Heart left ventricle (tissue), 13 donors: Measurements from ENCODE around the gene LAMC1.
"Not testable (repeated sequence)": the region's sequence is repeated elsewhere in the genome, so short reads cannot be mapped to it uniquely, and the experiment has no call there.

Experiments used
- POLR2A ChIP-seq, 2 donors: fragments of 450-650 bp; IDR thresholded peaks; one replicate each; pipeline ENCODE4 v1.6.1; 2017; ENCODE audit warnings: antibody characterized with exemption in 2 of 2, mild to moderate bottlenecking in 2 of 2, moderate library complexity in 2 of 2
- TF ChIP-seq, protein P1 (sequence below), 12 donors: fragments of 200-600 bp; sonication (generic) in 4 of 12; IDR thresholded peaks; one replicate each; pipeline versions ENCODE4 v1.5.0 to v1.8.0; 2018 to 2022; ENCODE audit warnings: antibody characterized with exemption in 12 of 12, mild to moderate bottlenecking in 5 of 12
- donor health status: ischemic (EF 13 %, LVEDD 7.1; RV severe dilation, severe dysfunction).
- donor health status: DM: no; HTN: yes; CAD: no.
- donor health status: DM: no; HTN: no; CAD: no.
- donor health status: ischemic (EF 25% LVEDD 6.9; RV normal size, moderate dysfunction).
- donor health status: ischemic (EF 25% LVEDD 5.7; RV mildly dilated, moderate dysfunction).
- donor health status: ischemic (EF 35%, LVEDD 5.7; RV mildly dilated, moderate dysfunction).
- donor health status: nonischemic (EF 11% LVEDD 7.7; RV severe dilation, severe dysfunction).
- donor health status: DM: yes; HTN: yes; CAD: no.
- donor health status: PGD.
- donor health status: ischemic (EF 29% LVEDD 5.4; RV normal size, mild dysfunction).
- donor health status: nonischemic (EF 23%, LVEDD 6.1; RV moderate dilation, normal function).

DNA sequence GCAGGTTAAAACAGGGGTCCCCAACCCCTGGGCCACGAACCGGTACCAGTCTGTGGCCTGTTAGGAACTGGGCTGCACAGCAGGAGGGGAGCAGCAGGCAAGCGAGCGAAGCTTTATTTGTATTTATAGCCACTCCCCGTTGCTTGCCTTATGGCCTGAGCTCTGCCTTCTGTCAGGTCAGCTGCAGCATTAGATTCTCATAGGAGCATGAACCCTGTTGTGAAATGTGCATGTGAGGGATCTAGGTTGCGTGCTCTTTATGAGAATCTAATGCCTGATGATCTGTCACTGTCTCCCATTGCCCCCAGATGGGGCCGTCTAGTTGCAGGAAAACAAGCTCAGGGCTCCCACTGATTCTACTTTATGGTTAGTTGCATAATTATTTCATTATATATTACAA, 49.4 kb downstream of the LAMC1 start:
- TF ChIP-seq POLR2A (IDR thresholded peaks at IDR 0.05) = not testable (repeated sequence)
- TF ChIP-seq, protein P1, sequence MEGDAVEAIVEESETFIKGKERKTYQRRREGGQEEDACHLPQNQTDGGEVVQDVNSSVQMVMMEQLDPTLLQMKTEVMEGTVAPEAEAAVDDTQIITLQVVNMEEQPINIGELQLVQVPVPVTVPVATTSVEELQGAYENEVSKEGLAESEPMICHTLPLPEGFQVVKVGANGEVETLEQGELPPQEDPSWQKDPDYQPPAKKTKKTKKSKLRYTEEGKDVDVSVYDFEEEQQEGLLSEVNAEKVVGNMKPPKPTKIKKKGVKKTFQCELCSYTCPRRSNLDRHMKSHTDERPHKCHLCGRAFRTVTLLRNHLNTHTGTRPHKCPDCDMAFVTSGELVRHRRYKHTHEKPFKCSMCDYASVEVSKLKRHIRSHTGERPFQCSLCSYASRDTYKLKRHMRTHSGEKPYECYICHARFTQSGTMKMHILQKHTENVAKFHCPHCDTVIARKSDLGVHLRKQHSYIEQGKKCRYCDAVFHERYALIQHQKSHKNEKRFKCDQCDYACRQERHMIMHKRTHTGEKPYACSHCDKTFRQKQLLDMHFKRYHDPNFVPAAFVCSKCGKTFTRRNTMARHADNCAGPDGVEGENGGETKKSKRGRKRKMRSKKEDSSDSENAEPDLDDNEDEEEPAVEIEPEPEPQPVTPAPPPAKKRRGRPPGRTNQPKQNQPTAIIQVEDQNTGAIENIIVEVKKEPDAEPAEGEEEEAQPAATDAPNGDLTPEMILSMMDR (IDR thresholded peaks at IDR 0.05) = not testable (repeated sequence)
